Muscle of back (tissue), 11 donors: ENCODE results near the gene TBC1D23. TPM values are rescaled to one million over a fixed set of nuclear protein-coding genes. Genes with fewer than 3 reads are reported as not detected.
A peak's percentile ranks its signal among the peaks of the same experiment; 100 is the strongest.
"Not testable (repeated sequence)": the region's sequence is repeated elsewhere in the genome, so short reads cannot be mapped to it uniquely, and the experiment has no call there.

ENCODE experiments used
- DNase-seq, 3 donors: peaks; one replicate each; pipeline versions ENCODE4 v3.0.0 to v3.0.0-alpha.2; 2013
- polyA plus RNA-seq, 10 donors: library from polyadenylated mRNA; unstranded; fragments of 120-200 nt; gene quantifications; one replicate each; pipeline ENCODE4 v1.2.1, GENCODE V29; 2013; ENCODE audit not compliant: insufficient read length in 10 of 10

The TBC1D23 gene
- polyA plus RNA-seq, 10 donors = 28.2 to 41.4 (median 33.6) TPM

- DNase-seq = no peak
Measured at GRCh38 chr3:100295089-100295488, 34.3 kb downstream of the TBC1D23 start.

GRCh38 chr3:100297784-100298183, 37.0 kb downstream of the TBC1D23 start:
- DNase-seq = peak in 1 of 3 donors; percentile 8

GRCh38 chr3:100299016-100299415, 38.2 kb downstream of the TBC1D23 start:
- DNase-seq = no peak

GRCh38 chr3:100306695-100307094, 45.9 kb downstream of the TBC1D23 start:
- no peak for DNase-seq

DNA sequence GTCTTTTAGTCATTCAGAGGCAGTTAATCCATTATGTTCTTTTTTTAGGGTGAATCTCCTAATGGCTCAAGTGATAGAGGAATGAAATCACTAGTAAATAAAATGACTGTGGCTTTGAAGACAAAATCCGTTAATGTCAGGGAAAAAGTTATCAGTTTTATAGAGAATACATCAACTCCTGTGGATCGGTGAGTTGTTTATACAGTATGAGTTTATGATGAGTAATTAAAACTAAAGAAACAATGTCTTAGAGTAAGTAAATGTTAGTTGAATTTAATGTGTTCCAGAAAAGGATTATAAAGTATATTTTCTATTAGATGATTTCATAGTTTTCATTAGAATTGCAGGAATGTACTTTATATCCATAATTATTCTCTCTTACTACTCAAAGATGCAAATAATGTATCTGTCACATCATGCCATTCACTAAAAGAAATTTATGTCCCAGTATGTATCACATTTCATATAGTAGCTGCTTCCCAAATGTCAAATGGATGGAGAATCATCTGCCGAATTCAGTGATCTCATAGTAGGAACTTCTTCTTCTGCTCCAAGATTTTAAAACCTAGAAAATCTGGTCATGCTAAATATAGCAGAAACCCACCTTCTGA, 49.7 kb downstream of the TBC1D23 start:
- no peak for DNase-seq

DNA sequence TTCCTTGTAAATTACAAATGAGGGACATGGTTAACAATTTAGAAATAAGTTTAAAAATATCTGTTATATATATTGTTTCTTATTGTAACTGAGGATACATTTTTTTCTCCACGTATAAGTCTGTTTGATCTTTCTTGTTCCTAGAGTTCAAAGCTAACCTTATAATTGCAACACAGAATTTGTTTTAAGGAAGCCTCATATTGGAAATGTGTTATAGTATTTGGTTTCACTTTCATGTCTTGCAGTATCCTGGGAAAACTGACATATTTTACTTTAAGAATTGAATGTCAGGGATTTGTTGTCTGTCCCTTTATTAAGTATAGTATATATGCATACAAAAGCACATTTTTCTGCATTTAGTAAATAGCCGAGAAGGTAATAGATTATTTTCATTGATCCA, 50.2 kb downstream of the TBC1D23 start:
- DNase-seq = no peak

GRCh38 chr3:100316641-100317069, 55.9 kb downstream of the TBC1D23 start:
- peak; percentile 33 to 67 (median 42) for DNase-seq

DNA sequence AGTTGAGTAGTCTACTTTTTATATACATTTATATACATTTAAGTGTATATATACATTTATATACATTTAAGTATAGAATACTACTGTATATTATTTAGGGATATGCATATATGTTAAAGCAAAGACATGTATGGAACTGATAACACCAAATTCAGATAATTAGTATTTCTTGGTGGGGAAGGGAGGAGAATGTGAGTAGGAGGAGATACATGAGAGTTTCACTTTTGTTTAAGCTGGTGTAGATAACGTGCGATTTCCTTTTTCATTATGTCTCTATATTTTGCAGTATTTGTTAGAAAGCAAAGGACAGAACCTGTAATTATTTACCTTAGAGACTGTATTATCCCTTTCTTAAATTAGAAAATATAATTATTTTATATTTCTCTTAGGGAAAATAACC, 57.1 kb downstream of the TBC1D23 start:
- no peak for DNase-seq

DNA sequence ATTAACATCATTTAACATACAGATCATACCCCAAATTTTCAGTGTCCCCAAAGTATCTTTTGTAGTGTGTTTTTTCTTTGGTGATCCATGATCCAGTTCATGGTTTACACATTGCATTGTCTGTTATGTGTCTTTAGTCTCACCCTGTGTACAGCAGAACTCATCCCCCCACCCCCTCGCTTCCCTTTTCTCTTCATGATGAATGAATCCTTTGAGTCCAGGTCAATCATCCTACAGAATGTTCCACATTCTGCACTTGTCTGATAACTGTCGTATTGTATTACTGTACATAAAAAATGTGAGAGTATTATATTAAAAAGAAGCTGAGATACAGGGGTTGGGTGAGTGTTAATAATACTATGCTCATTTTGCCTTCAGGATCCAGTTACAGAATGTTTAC, 59.2 kb downstream of the TBC1D23 start:
- DNase-seq = no peak

DNA sequence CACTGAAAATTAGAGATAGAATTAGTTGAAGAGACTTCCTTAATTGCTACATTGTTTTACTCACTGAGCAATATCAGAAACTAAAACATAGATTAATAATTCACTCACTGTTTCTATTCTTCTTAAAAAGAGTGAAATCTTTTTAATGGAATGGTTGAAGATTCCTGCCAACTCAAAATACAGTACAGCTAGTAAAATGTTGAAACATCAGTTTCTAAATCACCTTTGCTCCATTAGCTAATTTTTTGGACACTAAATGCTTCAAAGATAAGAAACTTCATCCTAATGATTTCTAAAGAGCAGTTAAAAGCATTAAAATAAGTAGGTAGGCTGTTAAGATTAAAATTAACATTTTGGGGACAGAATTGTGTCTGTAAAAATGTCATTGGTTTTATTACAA, 63.3 kb downstream of the TBC1D23 start:
- DNase-seq = no peak

GRCh38 chr3:100325827-100326226, 65.0 kb downstream of the TBC1D23 start:
- DNase-seq = no peak

GRCh38 chr3:100327377-100327776, 66.6 kb downstream of the TBC1D23 start:
- not testable (repeated sequence) for DNase-seq

DNA sequence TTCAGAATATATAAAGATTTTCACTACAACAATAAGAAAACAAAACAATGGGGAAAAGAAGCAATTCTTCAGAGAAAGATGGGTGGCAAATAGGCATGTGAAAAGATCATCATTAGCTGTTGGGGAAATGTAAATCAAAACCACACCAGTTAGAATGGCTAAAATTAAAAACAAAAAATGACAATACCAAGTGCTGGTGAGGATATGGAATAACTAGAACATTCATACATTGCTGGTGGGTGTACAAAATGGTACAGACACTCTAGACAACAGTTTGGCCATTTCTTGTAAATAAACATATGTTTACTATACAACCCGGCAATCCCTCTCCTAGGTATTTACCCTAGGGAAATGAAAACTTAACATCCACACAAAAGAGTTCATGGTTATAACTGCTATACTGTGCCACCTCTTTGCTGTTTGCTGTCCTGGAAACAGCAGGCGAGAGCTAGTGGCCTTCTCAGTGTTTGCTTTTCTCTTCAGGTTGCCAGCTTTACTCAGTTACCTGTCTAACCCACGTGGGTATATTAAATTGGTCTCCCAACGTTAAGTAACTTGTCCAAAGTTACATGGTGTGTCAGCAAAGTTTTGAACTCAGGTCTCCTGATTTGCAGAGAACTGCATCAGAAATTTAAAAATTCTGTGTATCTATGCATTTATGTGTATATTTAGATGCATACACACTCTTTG, 69.2 kb downstream of the TBC1D23 start:
- no peak for DNase-seq

- DNase-seq = no peak
Measured at GRCh38 chr3:100330651-100331050, 69.9 kb downstream of the TBC1D23 start.

DNA sequence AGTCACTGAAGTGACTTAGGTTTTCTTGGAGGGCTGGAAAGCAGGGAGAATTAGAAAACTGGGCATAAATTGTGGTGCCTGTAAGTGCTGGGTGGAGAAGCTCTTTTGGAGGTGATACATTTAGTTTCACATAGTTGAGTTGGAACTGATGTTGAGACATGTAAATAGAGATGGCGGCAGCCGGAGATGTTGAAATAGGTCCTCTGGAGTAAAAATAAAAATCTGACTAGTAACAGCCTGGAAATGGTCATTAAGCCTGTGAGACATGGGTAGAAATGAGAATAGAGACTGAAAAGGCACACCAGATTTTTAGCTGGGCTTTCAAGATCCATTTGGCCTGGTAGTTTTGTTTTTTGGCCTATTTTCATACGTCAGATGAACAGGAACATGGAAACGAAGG, 70.9 kb downstream of the TBC1D23 start:
- DNase-seq = no peak

- DNase-seq = no peak
Measured at GRCh38 chr3:100333051-100333450, 72.3 kb downstream of the TBC1D23 start.

- DNase-seq = no peak
Measured at GRCh38 chr3:100333970-100334487, 73.2 kb downstream of the TBC1D23 start.

DNA sequence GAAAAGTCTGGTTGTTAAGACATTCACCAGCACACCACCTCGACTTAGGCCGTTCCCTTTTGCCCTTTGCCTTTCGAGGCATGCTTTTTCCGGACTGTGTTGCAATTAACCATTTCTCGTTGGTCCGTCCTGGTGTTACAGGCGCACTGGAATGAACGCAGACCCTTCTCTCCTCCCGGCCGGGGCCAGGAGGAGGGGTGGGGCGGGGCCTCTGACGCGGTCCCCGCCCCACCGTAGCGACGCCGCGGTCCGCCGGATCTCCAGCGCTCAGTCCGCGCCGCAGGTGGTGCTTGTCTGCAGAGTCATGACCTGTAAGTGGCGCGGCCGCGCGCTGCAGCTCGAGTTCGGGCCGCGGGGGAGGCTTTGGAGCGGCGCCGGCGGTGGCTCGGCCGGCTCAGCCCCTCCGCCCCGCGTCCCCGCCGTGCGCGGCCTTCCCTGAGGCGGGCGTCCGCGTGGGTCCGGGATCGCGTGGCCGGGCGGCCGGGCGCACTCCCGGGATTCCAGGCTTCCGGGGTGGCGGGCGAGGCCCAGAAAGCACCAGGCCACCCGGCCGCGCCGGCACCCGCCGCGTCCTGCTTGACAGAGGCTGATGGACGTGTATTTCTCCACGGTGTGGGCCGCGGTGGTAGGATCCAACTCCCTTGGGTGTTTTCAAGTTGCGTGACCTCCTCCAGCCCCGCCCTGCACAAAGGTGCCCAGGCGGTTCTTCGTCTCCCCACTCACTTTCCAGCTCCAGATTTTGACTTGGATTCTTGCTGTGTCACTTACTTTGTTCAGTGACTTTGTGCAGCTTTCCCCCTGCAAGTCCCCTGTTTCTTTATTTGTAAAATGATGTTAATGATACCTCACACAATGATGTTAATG, 73.9 kb downstream of the TBC1D23 start, which contains the start of gene NIT2:
Gene NIT2 (plus strand): TSS at position 270 of the 864 bp plus-strand sequence. CDS start 35 bp downstream, at position 305.
- peak; percentile 75 to 93 (median 89) for DNase-seq

GRCh38 chr3:100335434-100335833, 74.6 kb downstream of the TBC1D23 start:
- peak in 1 of 3 donors; percentile 3 for DNase-seq

DNA sequence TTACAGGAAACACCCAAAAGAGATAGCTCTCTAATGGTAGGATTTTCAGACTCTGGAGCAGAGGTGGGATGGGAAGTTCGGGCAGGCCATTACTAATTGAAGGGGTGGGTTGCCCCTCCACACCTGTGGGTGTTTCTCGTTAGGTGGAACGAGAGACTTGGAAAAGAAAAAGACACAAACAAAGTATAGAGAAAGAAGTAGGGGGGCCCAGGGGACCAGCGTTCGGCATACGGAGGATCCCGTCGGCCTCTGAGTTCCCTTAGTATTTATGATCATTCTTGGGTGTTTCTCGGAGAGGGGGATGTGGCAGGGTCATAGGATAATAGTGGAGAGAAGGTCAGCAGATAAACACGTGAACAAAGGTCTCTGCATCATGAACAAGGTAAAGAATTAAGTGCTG, 75.4 kb downstream of the TBC1D23 start:
- not testable (repeated sequence) for DNase-seq

GRCh38 chr3:100338911-100339310, 78.1 kb downstream of the TBC1D23 start:
- no peak for DNase-seq

DNA sequence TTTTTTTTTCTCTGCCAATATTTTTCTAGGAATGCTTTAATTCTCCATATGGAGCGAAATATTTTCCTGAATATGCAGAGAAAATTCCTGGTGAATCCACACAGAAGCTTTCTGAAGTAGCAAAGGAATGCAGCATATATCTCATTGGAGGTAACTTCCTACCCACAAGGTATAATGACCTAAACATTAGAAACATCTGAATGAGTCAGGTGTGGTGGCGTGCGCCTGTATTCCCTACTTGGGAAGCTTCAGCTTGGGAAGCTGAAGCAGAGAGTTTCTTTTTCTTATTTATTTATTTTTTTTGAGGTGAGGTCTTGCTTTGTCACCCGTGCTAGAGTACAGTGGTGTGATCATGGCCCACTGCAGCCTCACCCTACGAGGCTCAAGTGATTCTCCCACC, 79.0 kb downstream of the TBC1D23 start:
- no peak for DNase-seq
